Keratinocyte (primary cell): ENCODE data around the gene ANGPTL4. TPM values are rescaled to one million over a fixed set of nuclear protein-coding genes. Genes with fewer than 3 reads are reported as not detected.

ENCODE experiments used
- DNase-seq: peaks from one replicate; pipeline ENCODE4 v3.0.0-alpha.2; 2011; ENCODE audit warnings: low read depth, missing footprints, low spot score
- FAIRE-seq: peaks from 2 replicates; lab custom pipeline; 2011; peaks lifted over from hg19 to GRCh38; lab: Jason Lieb, UNC
- H2AFZ ChIP-seq: 2 replicates; pipeline ENCODE4 v1.6.0; 2012; ENCODE audit warnings: low read length, control low read depth, inconsistent platforms; ENCODE audit not compliant: control insufficient read depth
- H3K27ac ChIP-seq: 2 replicates; pipeline ENCODE4 v1.5.1; 2011; ENCODE audit warnings: low read length; ENCODE audit not compliant: control insufficient read depth, insufficient read depth
- H3K27me3 ChIP-seq: 3 replicates; pipeline ENCODE4 v1.6.0; 2011; ENCODE audit warnings: low read length; ENCODE audit not compliant: control insufficient read depth, insufficient read depth; ENCODE audit errors: extremely low read depth
- H3K36me3 ChIP-seq, 2 experiments: 2 replicates in 1 of 2; 3 replicates in 1 of 2; pipeline ENCODE4 v1.5.1; 2011; ENCODE audit warnings: low read length in 2 of 2, mild to moderate bottlenecking in 1 of 2; ENCODE audit not compliant: control insufficient read depth in 2 of 2, insufficient read depth in 2 of 2; ENCODE audit errors: extremely low read depth in 1 of 2
- H3K4me1 ChIP-seq: 3 replicates; pipeline ENCODE4 v1.5.1; 2011; ENCODE audit warnings: low read length; ENCODE audit not compliant: control insufficient read depth, insufficient read depth; ENCODE audit errors: extremely low read depth
- H3K4me2 ChIP-seq: 3 replicates; pipeline ENCODE4 v1.6.0; 2011; ENCODE audit warnings: low read depth, low read length; ENCODE audit not compliant: control insufficient read depth, insufficient read depth; ENCODE audit errors: extremely low read depth
- H3K4me3 ChIP-seq, 3 experiments: fragments of 200-600 bp in 1 of 3; sonication (generic) in 1 of 3; 2 replicates in 2 of 3; 3 replicates in 1 of 3; pipeline ENCODE4 v1.5.1; 2011 to 2016; ENCODE audit warnings: low read length in 3 of 3, mild to moderate bottlenecking in 3 of 3, control low read depth in 2 of 3, inconsistent platforms in 1 of 3, low read depth in 1 of 3, mixed read lengths in 1 of 3, mixed run types in 1 of 3, moderate library complexity in 1 of 3; ENCODE audit not compliant: control insufficient read depth in 2 of 3, insufficient read depth in 2 of 3; ENCODE audit errors: extremely low read depth in 1 of 3
- H3K79me2 ChIP-seq: 2 replicates; pipeline ENCODE4 v1.6.0; 2012; ENCODE audit warnings: low read length; ENCODE audit not compliant: control insufficient read depth, insufficient read depth
- H3K9ac ChIP-seq: 3 replicates; pipeline ENCODE4 v1.6.0; 2011; ENCODE audit warnings: low read length; ENCODE audit not compliant: control insufficient read depth, insufficient read depth; ENCODE audit errors: extremely low read depth
- H3K9me1 ChIP-seq: 3 replicates; pipeline ENCODE4 v1.6.0; 2011; ENCODE audit warnings: low read length; ENCODE audit not compliant: control insufficient read depth, insufficient read depth; ENCODE audit errors: extremely low read depth
- H3K9me3 ChIP-seq: 2 replicates; pipeline ENCODE4 v1.5.1; 2012; ENCODE audit warnings: low read depth, low read length; ENCODE audit not compliant: control insufficient read depth
- H4K20me1 ChIP-seq: 3 replicates; pipeline ENCODE4 v1.6.0; 2011; ENCODE audit warnings: low read length; ENCODE audit not compliant: control insufficient read depth, insufficient read depth; ENCODE audit errors: extremely low read depth
- CTCF ChIP-seq, 3 experiments: IDR thresholded peaks in 1 of 3; conservative IDR thresholded peaks in 1 of 3; optimal IDR thresholded peaks in 1 of 3; 2 replicates in 2 of 3; 3 replicates in 1 of 3; pipeline versions ENCODE3 to v1.5.1; 2011; ENCODE audit warnings: low read length in 3 of 3, mild to moderate bottlenecking in 3 of 3, moderate library complexity in 2 of 3, control low read depth in 1 of 3, inconsistent platforms in 1 of 3; ENCODE audit not compliant: insufficient read depth in 2 of 3; ENCODE audit errors: extremely low read depth in 1 of 3
- EZH2 ChIP-seq: IDR thresholded peaks from one replicate; pipeline ENCODE4 v1.6.1; 2012; ENCODE audit warnings: inconsistent platforms, mild to moderate bottlenecking, low read length, moderate library complexity
- dilution Hi-C: fragments of 300-500 bp; cut with MboI; formaldehyde crosslinking; loops from one replicate; pipeline ENCODE4 v1.7.0; 2020; ENCODE audit warnings: low sequenced_read_pairs; ENCODE audit not compliant: extremely low pct_ligation_motif_present
- polyA plus RNA-seq, 5 experiments: library from polyadenylated mRNA; depleted of rRNA in 3 of 5; stranded (reverse) in 3 of 5; stranded (forward) in 1 of 5; unstranded in 1 of 5; fragments of >200 nt; gene quantifications; 1 replicate in 1 of 5; 2 replicates in 3 of 5; 3 replicates in 1 of 5; pipeline versions ENCODE4 v1.2.1 to v1.2.3, GENCODE V29; 2011 to 2012; ENCODE audit warnings: missing spikeins in 2 of 5, low read depth in 1 of 5, low replicate concordance in 1 of 5

The ANGPTL4 gene
- polyA plus RNA-seq, 1 donor (not counting 4 experiments of a cell fraction or from before 2014, with no cell fraction given), result 102 TPM

DNA sequence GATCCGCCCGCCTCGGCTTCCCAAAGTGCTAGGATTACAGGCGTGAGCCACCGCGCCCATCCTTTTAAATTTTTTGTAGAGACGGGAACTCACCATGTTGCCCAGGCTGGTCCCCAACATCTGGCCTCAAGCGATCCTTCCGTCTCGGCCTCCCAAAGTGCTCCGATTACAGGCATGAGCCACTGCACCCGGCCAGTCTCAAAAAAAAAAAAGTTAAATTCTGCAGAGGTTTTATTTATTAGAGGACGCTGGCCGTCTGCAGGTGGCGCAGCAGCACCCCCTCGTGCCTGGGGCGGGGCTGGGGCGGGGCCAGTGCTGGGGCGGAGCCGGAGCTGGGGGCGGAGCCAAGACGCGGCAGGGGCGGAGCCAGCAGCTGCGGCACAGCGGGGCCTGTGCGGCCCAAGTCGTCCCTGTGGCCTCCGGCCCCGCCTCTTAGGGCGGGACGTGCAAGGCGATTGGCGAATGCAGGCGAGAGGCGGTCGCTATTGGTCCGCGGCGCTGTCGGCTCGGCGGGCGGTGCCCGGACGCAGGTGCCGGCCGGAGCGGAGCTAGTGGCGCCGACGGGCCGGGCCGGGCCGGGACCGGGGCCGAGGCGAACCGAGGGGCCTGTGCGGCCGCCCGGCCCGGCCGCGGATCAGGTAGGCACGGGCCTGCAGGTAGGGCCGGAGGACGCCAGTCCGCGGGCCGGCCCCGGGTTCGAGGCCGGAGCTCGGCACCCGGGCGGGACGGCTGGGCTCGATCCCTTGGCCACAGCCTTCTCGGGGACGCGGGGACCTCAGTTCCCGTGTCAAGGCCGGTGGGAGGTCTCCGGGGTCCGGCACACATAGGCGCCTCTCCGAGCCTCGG is 49.1 kb downstream of the ANGPTL4 start, which contains the start of gene MARCHF2:
TSS of gene MARCHF2 (plus strand) at position 523 of the 846 bp plus-strand sequence. CDS start 8,536 bp downstream, outside the sequence.
- no peaks in the 10 kb centered on the region for H3K36me3 ChIP-seq
- FAIRE-seq (peak; percentile 13), DNase-seq (peak; percentile 82)
- peak within 1 kb of the TSS; percentile 81 for H2AFZ ChIP-seq
- no peaks in the 10 kb centered on the region for H3K9me3 ChIP-seq
- no peaks in the 10 kb centered on the region for H3K27me3 ChIP-seq
- peak within 1 kb of the TSS; percentile 59 to 82 (median 67) for H3K4me3 ChIP-seq
- peak within 1 kb of the TSS; percentile 66 for H3K9ac ChIP-seq
- no peaks in the 10 kb centered on the region for H3K9me1 ChIP-seq
- TF ChIP-seq EZH2, result no peak
- TF ChIP-seq CTCF (optimal IDR thresholded peaks at IDR 0.05 in 1 of 3, IDR thresholded peaks at IDR 0.05 in 1 of 3, conservative IDR thresholded peaks at IDR 0.05 in 1 of 3; ENCODE audit: extremely low read depth in 1 of 3, insufficient read depth in 2 of 3, low read length in 3 of 3), result peak in 2 of 3 experiments; percentile 51 to 56
- H3K27ac ChIP-seq, result no peak within 1 kb of the TSS
- peaks cover 7% of the 10 kb centered on the region for H3K4me1 ChIP-seq
- no peaks in the 10 kb centered on the region for H4K20me1 ChIP-seq
- H3K79me2 ChIP-seq, result no peaks in the 10 kb centered on the region
- H3K4me2 ChIP-seq, result peak within 1 kb of the TSS; percentile 93
- dilution Hi-C loops, result no loop called here

- H3K27me3 ChIP-seq, result no peaks in the 10 kb centered on the region
- dilution Hi-C loops, result no loop called here
- H3K79me2 ChIP-seq, result no peaks in the 10 kb centered on the region
- no peak overlapping the region for H3K27ac ChIP-seq
- FAIRE-seq, result no peak
- no peaks in the 10 kb centered on the region for H3K9me3 ChIP-seq
- TF ChIP-seq EZH2, result no peak
- TF ChIP-seq CTCF (optimal IDR thresholded peaks at IDR 0.05 in 1 of 3, IDR thresholded peaks at IDR 0.05 in 1 of 3, conservative IDR thresholded peaks at IDR 0.05 in 1 of 3; ENCODE audit: extremely low read depth in 1 of 3, insufficient read depth in 2 of 3, low read length in 3 of 3), result no peak
- H3K4me2 ChIP-seq, result peak overlapping the region; percentile 93
- H2AFZ ChIP-seq, result peak overlapping the region; percentile 81
- H3K4me3 ChIP-seq, result peak overlapping the region; percentile 59 to 82 (median 67)
- peaks cover 9% of the 10 kb centered on the region for H3K4me1 ChIP-seq
- peak overlapping the region; percentile 66 for H3K9ac ChIP-seq
- H3K36me3 ChIP-seq, result no peaks in the 10 kb centered on the region
- H3K9me1 ChIP-seq, result no peaks in the 10 kb centered on the region
- DNase-seq, result no peak
- H4K20me1 ChIP-seq, result no peaks in the 10 kb centered on the region
Measured at GRCh38 chr19:8413629-8413995, 49.7 kb downstream of the ANGPTL4 start.
